Cardiac septum (tissue), 1 donor: ENCODE results near the gene RGP1. TPM values are rescaled to one million over a fixed set of nuclear protein-coding genes. Genes with fewer than 3 reads are reported as not detected.

ENCODE experiments used
- DNase-seq: peaks from one replicate; pipeline ENCODE4 v3.0.0-alpha.2; 2020; ENCODE audit warnings: low spot score
- intact Hi-C: fragments of 100-400 bp; cut with DNase I; formaldehyde crosslinking; loops from one replicate; pipeline ENCODE4 v1.14.0; 2022
- total RNA-seq: library from RNA; stranded (reverse); fragmentation: NEBNext Ultra II Directional; extraction: Animal tissue kit (Norgen Biotek cat#: 25700); gene quantifications from one replicate; pipeline ENCODE4 v1.2.1, GENCODE V29; 2021
- donor health status: DM: no; HTN: no; CAD: no.

Gene RGP1
- total RNA-seq, 1 donor from 2014 or later: 40.0 TPM

DNA sequence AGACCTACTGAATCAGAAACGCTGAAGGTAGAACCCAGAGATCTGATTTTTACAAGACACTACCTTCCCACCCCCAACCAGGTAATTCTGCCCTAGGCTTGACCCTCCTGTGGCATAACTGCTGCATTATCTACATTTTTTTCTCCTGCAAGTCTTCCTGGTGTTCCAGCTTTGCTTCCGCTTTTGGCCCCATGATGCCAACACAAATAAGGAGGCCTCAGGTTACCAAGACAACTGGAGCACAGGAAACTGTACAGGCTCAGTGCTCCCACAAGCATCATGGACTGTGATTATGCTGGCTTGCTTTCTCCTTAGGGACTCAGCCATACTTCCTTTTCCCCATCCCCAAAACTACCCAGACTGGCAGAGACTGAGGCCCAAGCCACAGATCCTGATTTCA lies 11.6 kb downstream of the RGP1 start:
- no peak for DNase-seq
- intact Hi-C loops: no loop called here

GRCh38 chr9:35763181-35763580 lies 14.1 kb downstream of the RGP1 start:
- DNase-seq: no peak
- intact Hi-C loops: no loop called here

DNA sequence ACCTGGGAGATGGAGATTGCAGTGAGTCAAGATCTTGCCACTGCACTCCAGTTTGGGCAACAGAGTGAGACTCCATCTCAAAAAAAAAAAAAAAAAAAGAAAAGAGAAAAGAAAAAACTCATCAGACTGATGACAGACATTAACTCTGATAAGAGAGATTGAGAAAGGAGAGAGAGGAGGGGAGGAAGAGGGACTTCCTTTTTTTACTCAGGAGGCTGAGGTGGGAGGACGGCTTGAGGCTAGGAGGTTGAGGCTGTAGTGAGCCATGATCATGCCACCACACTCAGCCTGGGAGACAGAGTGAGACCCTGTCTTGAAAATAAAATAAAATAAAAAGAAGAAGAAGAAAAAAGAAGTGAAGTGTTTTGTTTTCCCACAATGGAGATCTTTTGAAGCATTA lies 14.7 kb downstream of the RGP1 start:
- DNase-seq: no peak
- intact Hi-C loops: no loop called here

GRCh38 chr9:35766997-35767396 lies 17.9 kb downstream of the RGP1 start:
- intact Hi-C loops: no loop called here

GRCh38 chr9:35767458-35767857 lies 18.4 kb downstream of the RGP1 start:
- DNase-seq: no peak
- intact Hi-C loops: no loop called here

More at GRCh38 chr9:35766997-35767396, 17.9 kb downstream of the RGP1 start:
- DNase-seq: no peak

DNA sequence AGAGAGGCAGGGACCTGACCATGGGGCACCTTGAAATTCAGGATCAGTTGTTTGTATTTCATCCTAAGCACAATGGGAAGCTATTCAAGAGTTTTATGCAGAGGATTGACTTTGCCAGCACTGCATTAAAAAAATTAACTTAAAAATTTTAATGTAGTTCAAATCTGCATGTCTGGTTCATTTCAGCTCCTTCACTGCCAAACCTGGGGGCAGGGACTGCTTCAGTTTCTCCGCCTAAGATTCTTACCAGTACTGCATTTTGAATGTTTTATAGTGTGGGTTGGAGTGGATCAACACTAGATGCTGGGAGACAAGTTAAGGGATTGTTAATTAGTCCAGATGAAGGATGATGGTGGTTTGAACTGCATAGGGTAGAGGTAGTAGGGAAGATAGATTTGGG lies 20.7 kb downstream of the RGP1 start:
- intact Hi-C loops: no loop called here
- DNase-seq: no peak

DNA sequence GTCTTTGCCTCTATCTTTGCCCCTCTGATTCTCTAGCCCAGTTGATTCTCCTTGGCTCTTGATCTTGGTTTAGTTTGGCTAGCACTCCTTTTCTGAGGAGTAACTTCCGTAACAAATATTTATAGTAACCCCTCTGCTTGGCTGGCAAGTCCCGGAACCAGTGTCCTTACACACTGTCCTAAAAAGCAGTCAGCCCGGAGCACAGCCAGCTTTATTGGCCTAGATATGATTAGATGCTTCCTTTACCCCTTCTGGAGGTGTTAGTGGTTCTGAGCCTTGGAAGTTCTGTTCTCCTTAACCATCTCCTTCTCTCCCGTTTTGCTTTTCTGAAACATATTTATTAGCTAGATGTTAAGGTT lies 22.0 kb downstream of the RGP1 start:
- intact Hi-C loops: no loop called here
- DNase-seq: no peak

DNA sequence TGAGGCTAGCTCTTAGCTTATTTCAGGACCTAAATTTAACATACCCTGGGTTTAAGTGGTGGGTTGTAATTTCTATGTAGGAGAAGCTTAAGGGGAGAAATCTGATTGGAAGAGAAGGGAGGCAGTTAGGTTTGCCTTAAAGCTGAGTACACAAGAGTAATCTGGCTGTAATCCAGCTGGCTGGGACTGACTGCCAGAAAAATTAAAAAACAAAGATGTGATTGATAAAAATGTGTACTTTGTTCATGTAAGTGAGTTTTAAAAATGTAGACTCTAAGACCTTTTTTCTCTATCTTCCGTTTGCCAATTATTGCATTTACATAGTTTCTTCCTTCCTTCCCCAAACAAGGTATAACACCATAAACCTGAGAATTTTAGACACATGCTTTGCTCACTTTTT lies 22.4 kb downstream of the RGP1 start:
- intact Hi-C loops: no loop called here
- no peak for DNase-seq

DNA sequence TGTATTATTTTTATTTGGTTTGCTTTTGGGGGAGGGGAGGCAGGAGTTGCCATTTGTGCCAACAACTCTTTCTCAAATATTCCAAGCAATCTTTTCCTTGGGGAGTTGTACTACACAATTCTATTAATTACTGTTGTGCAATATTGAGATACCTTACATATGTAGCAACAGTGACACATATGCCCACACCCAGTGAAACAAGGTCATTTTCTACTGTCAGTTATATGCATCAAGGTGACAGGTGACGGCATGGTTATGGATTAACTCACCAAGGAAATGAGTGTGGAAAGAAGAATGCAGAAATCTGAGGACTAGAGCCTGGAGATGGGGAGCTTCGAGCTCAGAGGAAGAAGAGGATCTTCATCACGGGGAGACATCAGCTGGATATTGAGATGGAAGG lies 22.9 kb downstream of the RGP1 start:
- intact Hi-C loops: no loop called here
- no peak for DNase-seq

DNA sequence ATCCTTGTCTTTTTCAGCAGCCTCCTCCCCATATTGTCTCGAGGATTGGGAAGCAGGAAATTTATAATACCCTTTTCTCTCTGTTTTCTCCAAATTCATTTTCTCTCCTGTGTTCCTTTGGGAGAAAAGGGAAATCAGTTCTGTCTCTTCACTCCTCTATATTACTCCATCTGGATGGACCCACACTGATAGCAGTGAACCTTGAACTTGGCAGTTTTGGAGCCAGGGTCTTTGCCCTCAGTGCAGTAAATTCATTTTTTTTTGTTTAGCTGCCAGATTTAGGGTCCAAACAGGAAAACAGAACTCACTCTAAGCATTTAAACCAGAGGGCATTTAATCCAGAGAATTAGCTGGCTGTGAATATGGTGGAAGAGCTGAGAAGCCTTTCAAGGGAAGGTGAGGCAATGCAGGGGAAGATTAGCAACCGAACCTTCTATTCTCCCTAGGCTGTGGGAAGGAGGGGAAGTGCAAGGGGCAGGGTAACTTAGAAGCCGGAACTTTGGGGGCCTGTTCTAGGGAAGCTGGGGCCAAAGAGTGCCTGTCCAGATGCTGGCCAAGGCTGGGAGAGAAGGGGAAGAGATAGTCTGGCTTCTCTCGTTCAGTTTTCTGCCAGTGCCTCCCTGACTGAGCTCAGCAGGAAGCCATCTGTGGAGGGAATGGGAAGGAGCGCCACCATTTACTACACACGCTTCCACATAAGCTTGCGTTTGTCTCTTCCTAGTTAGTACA lies 26.0 kb downstream of the RGP1 start:
- intact Hi-C loops: no loop called here
- DNase-seq: no peak

- DNase-seq: no peak
- intact Hi-C loops: no loop called here
Measured at GRCh38 chr9:35776018-35776417, 26.9 kb downstream of the RGP1 start.

GRCh38 chr9:35778496-35778895 lies 29.4 kb downstream of the RGP1 start:
- DNase-seq: no peak
- intact Hi-C loops: no loop called here

- intact Hi-C loops: no loop called here
- DNase-seq: no peak
Measured at GRCh38 chr9:35781066-35781465, 32.0 kb downstream of the RGP1 start.

- intact Hi-C loops: no loop called here
Measured at GRCh38 chr9:35783418-35783817, 34.3 kb downstream of the RGP1 start.

GRCh38 chr9:35789541-35789940 lies 40.5 kb downstream of the RGP1 start:
- DNase-seq: no peak
- intact Hi-C loops: loop anchor here (5.0 kb wide), 1 partner anchor 42 kb away; the partner anchor contains the start of genes GBA2 and RGP1

More at GRCh38 chr9:35783418-35783817, 34.3 kb downstream of the RGP1 start:
- no peak for DNase-seq

- intact Hi-C loops: loop anchor here (2.0 kb wide), 2 partner anchors 23 to 35 kb away; partner anchors contain the start of gene SPAG8
- no peak for DNase-seq
Measured at GRCh38 chr9:35790025-35790384, 40.9 kb downstream of the RGP1 start.

DNA sequence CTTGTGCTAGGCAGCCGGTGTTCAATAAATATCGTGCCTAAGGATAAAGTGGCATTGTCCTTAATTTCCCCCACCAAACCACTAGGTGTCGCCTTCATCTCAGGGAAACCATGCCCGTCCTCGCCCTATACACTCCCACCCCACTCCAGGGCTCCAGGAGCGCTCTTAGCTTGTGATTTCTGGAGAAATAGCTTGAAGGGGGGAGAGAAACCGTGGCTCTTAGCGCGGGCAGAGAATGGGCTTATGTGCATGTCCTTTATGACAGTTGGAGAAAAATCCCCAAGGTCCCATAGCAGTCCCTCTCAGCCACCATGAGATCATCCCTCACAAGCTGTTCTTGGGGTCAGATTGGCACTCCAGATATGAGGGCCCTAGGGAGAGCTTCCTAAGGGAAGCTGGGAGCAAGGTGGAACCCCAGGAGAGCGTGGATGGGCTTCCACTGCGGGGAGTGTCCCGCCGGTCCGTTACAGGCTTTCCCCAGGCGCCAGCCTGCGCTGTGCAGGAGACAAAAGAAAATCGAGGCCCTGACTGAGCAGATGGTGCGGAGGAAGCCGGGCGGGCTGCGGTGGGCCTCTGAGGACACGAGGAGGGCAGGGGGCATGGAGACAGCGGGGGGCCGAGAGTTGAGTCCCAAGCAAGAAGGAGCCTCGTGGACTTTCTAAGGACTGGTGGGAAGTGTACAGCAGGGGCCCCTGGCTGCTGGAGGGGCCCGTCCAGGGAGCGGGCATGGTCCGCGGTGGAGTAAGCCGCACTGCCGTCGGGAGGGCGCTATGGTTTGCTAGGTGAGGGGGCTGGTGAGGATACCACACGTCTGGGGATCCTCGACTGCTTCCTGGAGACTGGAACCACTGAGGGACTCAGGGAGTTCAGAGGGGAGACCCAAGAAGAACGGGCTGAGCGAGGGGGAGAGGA lies 41.6 kb downstream of the RGP1 start:
- intact Hi-C loops: loop anchor here (1.0 to 2.0 kb wide), 3 partner anchors 22 to 92 kb away; partner anchors contain the start of gene SPAG8

DNA sequence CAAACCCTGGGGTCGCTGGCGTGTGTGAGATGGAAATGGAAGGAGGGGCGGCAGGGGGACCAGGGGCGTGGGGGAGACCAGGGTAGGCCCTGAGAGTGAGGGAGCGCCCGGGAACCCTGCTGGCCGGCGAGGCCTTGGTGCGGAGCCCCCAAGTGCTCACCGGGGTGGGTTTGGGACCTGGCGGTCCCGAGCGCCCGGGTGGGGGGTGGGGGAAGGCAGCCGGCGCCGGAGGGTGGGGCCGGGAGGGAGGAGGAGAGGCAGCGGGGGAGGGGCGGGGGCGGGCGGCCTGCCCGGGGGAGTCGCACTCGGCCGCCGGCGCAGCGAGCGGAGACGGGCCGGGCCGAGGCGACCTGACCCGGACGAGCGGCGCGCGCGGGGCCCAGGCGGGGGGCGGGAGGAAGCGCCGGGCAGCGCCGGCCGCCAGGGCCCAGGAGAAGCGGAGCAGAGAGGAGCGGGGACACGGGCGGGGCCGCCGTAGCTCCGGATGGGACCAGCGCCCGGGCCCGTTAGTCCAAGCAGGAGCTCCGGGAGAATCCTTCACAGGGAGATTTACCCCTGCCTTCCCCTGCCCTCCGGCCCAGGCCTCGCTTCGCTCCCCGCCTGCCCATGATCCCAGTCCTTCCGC lies 42.3 kb downstream of the RGP1 start, which contains the start of gene NPR2:
TSS of gene NPR2 (plus strand) at position 295 of the 625 bp plus-strand sequence. CDS start 818 bp downstream, outside the sequence.
- no peak for DNase-seq

More for the DNA sequence above, 41.6 kb downstream of the RGP1 start:
- DNase-seq: no peak

DNA sequence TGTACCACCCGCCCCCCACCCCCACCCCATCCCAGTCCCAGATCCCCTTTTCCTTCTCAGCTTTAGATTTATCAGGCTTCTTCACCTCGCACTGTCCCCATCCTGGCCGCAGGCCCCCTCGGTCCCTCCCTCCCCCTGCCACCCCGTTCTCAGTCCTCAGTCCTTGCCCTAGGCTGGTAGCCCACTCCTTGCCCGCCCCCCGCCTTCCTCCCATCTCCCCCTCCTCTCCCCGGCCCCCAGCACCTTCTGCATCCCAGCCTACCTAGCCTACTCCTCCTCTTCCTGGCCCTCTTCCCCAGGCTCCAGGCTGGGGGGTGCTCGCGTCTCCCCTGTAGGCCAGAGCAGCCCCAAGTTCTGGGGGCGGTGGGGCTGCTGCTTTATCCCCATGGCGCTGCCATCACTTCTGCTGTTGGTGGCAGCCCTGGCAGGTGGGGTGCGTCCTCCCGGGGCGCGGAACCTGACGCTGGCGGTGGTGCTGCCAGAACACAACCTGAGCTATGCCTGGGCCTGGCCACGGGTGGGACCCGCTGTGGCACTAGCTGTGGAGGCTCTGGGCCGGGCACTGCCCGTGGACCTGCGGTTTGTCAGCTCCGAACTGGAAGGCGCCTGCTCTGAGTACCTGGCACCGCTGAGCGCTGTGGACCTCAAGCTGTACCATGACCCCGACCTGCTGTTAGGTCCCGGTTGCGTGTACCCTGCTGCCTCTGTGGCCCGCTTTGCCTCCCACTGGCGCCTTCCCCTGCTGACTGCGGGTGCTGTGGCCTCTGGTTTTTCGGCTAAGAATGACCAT lies 43.1 kb downstream of the RGP1 start:
- no peak for DNase-seq
- intact Hi-C loops: no loop called here

More for the DNA sequence above, 42.3 kb downstream of the RGP1 start, which contains the start of gene NPR2:
- intact Hi-C loops: loop anchor here (1.0 to 2.0 kb wide), 3 partner anchors 21 to 91 kb away; partner anchors contain the start of gene SPAG8
